Femur (tissue), 1 donor: ENCODE data around the gene ABCC3.
A peak's percentile ranks its signal among the peaks of the same experiment; 100 is the strongest.

Source experiments
- DNase-seq: peaks from one replicate; pipeline ENCODE4 v3.0.0-alpha.2; 2017

ABCC3 gene

GRCh38 chr17:50634224-50634914 lies at the start of gene ABCC3:
Gene ABCC3 (plus strand): TSS chr17:50634881. CDS start chr17:50634937, 56 bp downstream.
- peak; percentile 48 for DNase-seq

GRCh38 chr17:50585346-50585745 lies 49.3 kb upstream of the ABCC3 start:
- DNase-seq, result no peak

- DNase-seq, result no peak
Observed at GRCh38 chr17:50585891-50586290, 48.8 kb upstream of the ABCC3 start.

- no peak for DNase-seq
Observed at GRCh38 chr17:50586421-50587247, 48.0 kb upstream of the ABCC3 start.

GRCh38 chr17:50587571-50587970 lies 47.1 kb upstream of the ABCC3 start:
- DNase-seq, result no peak

GRCh38 chr17:50588391-50589049 lies 46.2 kb upstream of the ABCC3 start:
- DNase-seq, result no peak

GRCh38 chr17:50589095-50589705 lies 45.5 kb upstream of the ABCC3 start:
- DNase-seq, result no peak

GRCh38 chr17:50590946-50591737 lies 43.5 kb upstream of the ABCC3 start:
- DNase-seq, result peak; percentile 55

- peak; percentile 57 for DNase-seq
Observed at GRCh38 chr17:50593321-50593720, 41.4 kb upstream of the ABCC3 start.

GRCh38 chr17:50594128-50594823 lies 40.4 kb upstream of the ABCC3 start:
- DNase-seq, result no peak

- no peak for DNase-seq
Observed at GRCh38 chr17:50594892-50595291, 39.8 kb upstream of the ABCC3 start.

- DNase-seq, result no peak
Observed at GRCh38 chr17:50596191-50597037, 38.3 kb upstream of the ABCC3 start.

- DNase-seq, result no peak
Observed at GRCh38 chr17:50598487-50598886, 36.2 kb upstream of the ABCC3 start.

GRCh38 chr17:50599606-50600005 lies 35.1 kb upstream of the ABCC3 start:
- no peak for DNase-seq

- DNase-seq, result no peak
Observed at GRCh38 chr17:50601823-50602375, 32.8 kb upstream of the ABCC3 start.

GRCh38 chr17:50602836-50603235 lies 31.8 kb upstream of the ABCC3 start:
- DNase-seq, result no peak

- DNase-seq, result no peak
Observed at GRCh38 chr17:50603340-50603739, 31.3 kb upstream of the ABCC3 start.

- DNase-seq, result peak; percentile 96
Observed at GRCh38 chr17:50604513-50604912, 30.2 kb upstream of the ABCC3 start.

- DNase-seq, result no peak
Observed at GRCh38 chr17:50605429-50605828, 29.3 kb upstream of the ABCC3 start.

GRCh38 chr17:50607522-50608175 lies 27.0 kb upstream of the ABCC3 start:
- DNase-seq, result no peak
